Smooth muscle cell of the brain vasculature (primary cell): ENCODE data around the gene OLIG3.

Experiments
- DNase-seq: peaks from one replicate; pipeline ENCODE4 v3.0.0-alpha.2; 2012; ENCODE audit warnings: low read depth, low spot score

Gene OLIG3

DNA sequence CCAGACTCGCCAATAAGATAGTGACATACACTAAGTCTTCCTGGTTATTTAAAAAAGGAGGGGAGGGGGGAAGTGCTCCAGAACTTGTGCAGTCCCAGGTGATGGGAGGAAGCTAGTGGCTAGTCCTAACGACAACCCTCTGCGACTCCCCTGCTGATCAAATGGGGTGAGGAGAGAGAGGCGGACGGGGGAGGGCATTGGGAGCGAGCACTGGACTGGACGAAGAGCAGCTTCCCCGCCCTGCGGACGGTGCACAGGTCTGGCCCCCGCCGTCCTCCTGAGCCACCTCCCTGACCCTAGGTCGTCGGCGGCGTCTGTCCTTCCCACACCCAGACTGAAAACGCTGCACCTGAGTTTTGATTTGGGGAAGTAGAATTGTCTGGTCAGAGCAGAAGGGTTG lies 2.2 kb upstream of the OLIG3 start:
- DNase-seq: no peak

DNA sequence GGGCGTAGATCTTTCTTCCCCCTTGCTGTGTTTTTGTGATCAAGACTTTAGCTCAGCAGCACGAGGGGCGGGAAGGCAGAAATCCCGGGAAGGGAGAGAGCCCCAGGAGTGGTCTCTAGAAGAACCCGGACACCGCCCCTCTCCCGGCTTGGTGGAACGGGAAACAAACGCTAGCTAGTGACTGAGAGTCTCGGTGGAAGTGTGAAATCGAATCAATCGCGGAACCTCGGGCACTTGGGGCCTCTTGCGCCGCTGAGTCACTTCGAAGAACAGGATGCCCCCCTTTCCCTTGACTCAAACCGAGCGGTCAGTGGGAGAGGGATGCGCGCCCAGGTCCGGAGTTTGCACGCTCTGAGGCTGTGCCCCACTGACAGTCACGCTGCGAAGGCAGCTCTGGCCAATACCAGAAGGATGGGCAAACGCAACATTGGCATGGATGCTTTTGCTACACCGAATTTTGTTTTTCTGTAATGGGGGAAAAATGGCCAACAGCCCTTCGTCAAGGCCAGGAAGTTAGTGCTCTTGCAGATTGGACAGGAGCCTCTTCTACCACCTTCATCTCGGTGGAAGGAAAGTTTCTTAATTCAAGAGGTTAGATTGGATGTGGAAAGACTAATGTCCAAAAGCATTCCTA lies 1.6 kb upstream of the OLIG3 start:
- no peak for DNase-seq

DNA sequence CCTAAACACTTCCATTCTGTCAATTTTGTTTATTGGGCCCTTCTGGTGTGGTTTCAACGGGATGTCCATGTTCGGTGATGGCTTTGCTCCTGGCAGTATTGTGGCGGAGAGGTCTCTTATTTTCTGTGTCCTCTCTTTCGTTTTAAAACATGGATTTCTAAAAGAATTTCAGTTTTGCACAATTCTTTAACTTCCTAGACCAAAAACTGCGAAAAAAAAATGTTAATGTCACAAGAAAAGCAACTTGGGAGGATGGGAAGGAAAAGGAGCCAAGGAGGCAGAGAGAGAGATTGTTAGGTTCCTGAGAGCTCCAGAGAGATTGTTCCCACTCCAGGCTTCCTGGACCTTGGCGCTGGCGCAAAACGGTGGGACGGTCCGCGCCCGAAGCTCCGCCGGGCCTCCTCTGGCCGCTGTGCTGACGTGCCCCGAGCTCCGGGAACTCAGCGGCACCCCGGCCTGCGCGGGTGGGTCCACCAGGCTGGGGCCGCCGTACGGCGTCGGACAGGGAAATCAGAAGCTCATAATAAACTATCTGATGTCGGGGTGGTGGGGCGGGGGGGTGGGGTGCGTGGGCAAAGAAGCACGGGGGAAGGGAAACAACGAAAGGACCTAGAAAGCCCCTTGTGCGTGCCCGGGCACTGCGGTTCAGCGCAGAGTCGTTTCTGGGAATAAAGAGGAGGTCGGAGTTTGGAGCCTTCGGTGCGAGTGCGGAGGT lies 951 bp upstream of the OLIG3 start:
- no peak for DNase-seq

DNA sequence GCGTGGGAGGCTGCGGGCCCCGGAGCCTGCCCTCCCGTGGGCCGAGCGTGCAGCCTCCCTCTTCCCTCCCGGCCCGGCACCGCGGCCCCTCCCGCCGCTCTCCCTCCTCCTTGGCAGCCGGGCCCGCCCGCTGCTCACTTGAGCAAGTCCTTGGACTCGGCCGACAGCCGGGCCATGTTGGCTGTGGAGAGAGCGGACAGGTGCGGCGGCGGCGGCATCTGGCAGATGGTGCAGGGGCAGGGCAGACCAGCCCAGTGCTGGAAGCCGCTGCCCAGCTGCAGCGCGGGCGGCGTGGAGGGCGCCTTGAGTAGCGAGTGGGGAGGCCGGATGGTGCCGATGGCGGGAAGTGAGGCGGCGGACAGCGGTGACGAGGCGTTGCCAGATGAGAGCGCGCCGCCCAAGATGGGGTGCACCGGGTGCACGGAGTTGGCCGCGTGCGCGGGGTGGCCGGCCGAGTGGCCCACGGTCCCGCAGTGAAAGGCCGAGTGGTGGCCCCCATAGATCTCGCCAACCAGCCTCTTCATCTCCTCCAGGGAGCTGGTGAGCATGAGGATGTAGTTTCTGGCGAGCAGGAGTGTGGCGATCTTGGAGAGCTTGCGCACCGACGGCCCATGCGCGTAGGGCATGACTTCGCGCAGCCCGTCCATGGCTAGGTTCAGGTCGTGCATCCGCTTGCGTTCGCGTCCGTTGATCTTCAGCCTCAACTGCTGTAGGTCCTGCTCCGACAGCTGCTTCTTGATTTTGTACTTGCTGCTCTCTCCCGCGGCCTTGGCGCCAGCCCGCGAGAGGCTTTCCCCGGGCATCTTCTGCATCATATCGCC lies 766 bp downstream of the OLIG3 start:
- no peak for DNase-seq

DNA sequence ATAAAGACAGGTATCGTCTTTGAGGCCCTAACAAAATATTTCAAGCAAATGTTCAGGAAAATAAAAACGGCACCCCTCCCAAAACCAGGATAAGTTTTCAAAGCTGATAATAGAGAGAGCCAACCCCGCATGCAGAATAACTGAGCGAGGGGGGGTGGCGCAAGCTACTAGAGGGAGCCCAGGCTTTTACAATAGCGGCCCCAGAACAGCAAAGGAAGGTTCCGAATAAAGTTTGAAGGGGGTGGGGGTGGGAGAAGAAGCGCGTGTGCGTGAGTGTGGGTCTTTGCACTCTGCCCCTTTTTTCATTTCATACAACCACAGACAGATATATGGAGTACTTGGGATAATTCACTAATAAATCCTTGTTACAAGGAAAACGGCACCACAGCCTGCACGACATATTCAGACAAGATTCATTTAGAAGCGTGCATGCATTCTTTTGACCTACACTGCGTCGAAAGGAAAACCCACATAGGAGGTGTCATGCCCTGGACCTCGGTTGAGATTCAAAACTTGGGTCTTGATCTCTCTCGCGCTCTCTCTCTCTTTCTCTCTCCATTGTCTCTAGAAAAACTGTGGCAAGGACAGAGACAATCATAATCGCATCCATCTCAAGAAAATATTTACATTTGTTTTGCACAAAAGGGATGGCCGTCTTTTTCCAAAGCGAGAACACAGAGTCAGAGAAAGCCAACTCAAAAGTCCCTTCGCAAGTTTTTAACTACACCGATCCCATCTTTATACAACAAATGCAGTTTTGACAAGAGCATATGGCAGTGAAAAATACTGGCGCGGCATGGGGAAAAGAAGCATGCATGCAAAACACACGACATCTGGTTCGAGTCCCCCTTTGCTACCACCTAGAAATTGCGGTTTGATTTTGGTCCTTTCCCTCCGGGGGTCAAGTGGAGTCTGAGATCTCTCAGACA lies 1.6 kb downstream of the OLIG3 start:
- no peak for DNase-seq

DNA sequence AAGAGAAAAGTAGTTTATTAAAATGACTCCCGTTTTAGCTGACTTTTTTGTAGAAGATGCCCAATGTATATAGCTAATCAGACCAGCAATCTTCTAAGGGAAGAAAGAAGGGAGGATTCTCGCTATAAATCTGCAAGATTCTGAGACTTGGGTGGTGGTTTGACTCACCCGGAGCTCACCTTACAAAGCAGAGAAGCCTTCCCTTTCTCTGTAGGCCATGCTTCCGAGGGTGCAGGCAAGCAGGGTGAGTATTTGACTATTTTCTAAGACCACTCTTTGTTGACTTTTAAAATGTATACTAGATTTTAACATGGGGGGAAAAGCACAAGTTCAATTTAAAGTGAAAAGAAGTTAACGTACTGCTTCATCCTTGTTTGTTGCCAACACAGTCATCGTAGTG lies 2.7 kb downstream of the OLIG3 start:
- DNase-seq: no peak

DNA sequence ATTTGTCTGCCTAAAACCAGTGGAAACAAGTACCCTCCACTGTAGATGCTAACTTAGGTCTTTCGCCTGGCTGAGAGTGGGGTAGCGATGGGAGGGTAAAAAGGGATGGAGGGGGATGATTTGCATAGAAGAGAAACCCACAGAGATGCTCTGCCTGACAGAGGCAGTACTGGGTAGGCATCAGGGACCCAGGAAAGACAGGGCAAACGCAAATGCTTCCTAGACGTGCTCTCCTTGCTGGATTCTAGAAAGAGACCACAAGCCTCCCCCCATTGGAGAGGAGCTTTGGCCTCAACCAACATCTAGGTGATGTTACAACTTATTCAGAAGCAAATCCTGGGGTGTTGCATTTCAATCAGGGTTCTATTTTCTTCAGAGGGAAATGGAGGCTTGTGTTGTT lies 3.2 kb downstream of the OLIG3 start:
- no peak for DNase-seq

DNA sequence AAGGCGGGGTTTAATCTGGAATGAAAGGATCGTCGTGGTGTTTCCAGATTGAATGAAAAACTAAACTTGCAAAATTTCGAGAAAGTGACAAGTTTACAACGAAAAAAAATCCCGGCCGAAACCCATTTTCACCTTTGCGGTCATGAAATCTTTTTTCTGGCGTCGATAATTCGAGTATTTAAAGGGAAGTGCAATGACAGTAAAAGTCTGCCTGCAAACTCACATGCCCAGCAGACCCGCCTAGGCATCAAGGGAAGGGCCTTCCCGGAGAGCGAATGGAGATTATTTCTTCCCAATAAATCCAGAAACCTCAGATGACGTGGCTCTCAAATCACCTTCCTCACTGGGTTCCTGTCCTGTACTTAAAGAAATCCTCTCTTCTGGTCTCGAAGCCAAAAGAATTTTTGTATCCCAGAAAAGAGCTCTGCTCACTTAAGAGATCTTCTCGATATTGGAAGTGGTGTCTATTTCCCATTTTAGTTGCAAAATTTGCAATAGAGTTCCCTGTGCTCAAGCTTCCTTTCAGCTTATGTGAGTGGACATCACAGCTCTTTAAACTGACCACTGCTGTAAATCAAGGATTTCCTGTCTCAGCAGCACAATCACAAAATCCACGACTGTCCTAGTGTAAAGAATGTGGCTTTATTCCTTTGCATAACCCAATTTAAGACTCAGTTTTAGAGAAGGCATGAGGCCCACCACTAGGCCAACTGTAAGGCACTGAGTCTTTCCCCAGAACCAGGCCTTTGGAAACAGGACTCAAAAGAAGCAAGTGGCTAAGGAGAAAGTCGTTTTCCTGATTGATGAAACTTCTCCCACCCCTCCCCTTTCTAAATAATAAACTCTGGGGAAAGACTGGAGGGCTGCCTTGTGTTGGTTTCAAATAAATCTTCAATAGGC lies 3.9 kb downstream of the OLIG3 start:
- DNase-seq: no peak

DNA sequence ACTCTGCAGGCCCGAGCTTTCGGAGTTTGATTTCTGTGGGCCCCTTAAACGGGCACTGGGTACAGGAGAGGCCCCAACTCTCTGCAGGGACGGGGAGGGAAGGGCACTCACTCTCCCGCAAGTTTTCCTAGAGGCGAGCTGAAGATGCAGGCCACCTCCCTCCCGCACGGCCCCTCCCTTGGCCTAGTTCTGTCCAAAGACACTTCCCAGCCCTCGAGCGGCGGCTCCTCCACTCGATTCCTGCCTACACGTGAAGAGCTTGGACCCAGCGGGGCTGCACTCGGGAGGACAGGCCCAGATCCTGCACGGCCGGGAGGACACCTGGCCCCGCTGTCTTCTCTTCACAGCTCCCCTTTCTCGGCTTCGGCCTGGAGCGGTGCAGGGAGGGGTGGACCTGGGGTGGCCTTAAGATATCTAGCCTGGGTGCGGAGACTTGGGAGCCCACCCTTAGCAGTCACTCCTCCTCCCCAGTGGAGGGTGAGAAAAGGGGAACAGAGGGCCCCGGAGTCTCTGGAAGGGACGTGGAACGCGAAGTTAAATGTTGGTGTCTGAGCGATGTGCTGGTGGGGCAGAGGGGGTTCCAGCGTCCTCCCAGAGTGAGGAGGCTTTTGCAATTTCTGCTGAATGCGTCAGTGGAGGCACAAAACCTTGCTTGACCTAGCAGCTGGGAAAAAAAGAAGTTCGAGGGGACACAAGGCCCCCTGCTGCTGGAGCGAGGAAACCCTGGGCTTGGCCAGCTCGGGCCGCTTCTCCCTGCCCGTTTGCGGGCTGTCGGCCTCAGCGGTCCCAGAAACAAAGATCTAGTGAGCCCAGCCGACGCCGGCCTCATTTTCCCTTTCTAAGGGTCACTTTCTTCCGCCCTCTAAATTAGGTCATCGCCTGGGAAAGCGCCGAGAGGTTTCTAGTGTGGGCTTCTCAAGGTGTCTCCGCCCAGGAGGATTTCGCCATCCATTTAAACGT lies 4.9 kb downstream of the OLIG3 start:
- no peak for DNase-seq

DNA sequence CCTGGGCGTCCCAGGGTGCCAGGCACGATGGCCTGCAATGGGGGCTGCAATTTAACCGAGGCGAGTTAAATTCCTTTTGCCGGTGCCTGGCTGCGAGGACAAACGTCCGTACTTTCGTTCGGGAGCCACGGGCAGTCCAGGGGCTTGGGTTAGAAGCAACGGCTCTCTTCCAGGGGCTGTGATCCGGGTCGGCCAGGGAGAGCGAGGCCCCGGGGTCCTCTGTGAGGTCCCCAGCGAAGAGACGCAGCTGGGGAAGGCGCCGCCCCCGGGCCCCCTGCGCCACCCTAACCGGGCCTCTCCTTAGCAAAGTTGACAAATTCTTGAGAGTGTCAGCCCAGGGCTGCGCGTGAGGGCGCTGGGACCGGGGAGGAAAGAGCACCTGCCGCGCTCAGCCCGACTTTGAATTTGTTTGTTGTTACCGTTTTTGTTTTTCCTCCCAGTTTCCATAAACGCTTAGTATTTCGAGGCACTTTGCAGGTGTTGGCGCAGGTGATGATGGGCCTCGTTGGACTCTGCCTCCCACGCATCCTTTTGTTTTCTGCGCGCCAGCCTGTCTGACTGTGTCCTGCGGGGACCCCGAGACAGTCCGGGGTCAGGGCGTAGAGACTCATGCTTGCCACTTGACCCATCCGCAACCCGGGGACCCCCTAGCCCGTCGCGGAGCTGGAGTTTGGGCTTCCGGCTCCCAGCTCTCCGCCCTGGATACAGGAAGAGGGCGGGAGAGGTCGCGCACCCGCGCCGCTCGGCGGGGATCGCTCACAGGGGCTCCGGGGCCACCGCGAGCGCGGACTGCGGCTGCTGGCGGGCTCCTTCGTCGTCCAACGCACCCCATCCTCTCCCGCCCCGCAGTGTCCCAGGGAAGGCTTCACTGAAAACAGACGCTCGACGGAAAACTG lies 5.8 kb downstream of the OLIG3 start:
- no peak for DNase-seq

DNA sequence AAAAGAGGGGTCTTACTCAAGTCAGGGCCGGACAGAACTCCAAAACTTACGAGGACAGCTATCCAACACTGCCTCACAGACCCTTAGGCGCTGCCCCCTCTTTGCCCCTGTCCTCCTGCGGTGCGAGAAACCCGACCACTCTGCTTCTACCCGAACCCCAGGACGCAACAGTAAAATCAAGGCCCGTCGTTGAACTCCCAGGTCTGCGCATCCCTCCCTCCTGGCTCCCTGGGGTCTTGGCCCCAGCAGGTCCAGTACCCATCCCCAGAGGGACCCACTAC lies 6.4 kb downstream of the OLIG3 start:
- DNase-seq: no peak

DNA sequence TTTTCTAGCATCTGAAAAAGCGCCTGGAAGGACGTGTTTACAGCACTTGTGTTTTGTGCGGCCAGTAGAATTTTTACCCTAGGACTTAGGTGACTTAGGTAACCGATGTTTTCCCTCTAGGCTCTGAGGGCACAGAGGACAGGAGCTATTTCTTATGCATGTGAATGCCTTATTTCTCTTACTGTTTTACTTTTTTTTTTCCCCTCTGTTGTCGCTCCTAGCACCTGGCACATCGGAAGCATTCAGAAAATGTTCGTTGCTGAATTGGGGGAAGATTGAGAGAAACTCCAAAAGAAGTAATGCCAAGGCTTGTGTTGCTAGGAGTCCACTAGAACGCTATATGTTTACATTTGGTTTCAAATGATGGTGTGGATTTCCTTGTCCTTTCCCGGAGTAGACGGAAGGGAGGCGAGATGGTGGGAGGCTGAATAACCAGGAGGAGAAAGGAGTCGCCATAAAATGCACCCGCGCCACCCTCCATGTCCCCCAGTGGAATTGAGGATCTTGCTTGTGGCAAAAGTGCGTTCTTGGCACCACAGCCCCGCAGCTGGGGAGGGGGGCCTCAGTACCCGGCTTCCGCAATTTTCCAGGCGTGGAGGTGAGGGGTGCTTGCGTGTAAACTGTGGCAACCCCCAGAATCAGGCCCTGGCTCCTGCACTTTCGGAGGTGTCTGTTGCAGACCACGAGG lies 6.9 kb downstream of the OLIG3 start:
- no peak for DNase-seq

DNA sequence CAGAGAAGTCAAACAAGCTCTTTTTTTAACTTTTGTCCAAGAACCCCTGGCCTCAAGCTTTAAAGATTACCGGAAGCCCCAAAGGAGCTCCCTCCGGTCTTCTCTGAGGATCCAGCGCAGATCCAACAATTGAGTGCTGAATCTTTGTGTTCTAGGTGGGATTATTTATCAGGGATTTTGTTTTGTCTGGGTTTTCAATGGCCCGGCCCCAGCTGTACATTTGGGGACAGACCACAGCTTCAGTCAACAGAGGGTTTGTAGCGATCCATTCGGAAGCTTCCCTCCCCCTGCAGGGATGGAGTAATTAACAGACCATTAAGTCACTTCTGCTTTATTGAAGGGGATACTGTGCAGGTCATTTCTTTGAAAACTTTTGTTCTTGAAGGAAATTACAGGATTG lies 7.8 kb downstream of the OLIG3 start:
- no peak for DNase-seq

DNA sequence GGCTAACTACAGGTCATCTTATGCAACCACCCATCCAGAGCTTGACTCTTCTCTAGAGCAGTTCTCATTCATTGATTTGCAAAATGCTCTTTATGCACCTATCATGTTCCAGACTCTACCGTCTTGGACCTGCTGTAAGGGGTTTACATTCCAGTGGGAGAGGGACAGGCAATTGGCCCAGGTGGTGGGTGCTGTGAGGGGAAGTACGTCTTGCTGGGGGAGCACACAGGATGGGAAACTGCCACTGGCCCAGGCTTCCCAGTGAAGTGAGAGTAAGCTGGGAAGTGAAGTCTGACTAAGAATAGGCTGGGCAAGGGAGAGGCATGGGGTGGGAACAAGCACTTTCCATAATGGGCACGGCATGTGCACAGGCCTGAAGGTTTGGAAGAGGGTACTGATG lies 13.8 kb downstream of the OLIG3 start:
- DNase-seq: no peak

DNA sequence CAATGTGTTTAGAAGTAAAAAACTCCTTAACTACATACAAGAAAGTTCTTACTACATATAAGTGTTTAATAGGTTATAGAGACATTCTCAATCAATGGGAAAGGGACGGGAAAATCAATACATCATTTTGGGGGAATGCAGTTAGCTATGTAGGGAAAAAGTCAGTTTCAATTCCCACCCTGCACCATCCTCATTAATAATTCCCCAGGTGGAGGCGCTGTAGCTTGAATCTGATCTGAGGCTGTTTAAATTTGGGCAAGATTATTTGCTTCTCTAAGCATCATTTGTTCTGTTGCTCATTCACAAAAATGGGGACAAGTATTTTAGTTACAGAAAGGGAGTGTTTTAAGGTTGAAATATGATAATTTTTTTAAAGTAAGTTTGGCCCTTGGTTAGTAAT lies 19.1 kb downstream of the OLIG3 start:
- no peak for DNase-seq

DNA sequence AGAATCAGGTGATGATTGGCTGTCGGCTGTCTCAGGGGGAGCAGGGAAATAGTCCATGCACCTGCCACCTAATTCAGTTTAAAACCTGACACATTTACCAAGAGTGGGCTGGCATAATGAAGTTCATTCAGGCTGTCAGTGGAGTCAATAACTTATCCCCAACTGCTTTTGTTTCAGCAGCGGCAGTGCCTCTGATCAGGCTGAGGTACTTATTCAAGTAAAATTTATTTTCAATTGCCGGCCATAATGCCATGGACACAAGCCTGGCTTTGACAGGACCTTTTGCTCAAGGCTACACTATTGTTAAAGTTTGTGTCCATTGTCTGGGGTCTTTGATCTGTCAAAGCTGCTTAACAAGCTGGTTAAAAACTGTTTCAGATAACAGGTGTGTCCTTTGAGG lies 20.6 kb downstream of the OLIG3 start:
- no peak for DNase-seq

DNA sequence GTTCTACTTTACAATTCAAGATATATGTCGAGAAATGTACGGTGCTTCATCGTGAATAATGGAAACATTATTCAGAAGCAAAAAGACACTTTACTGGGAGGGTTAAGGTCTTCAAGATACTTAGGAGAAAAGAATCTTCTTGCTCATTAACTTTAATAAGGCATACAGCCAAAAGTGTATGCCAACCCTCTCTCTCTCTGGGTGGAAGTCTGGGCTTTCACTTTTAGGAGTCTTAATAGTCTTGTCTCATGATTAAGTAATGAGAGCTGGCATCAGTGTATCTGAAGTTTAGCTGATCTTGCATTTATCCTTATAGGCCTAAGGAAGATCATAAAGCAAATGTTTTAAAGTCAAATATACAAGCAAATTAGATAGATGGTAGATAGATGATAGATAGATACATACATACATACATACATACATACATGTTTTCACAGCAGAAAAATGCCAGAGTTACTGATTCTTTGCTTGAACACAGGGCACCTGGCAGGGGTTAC lies 21.5 kb downstream of the OLIG3 start:
- no peak for DNase-seq

DNA sequence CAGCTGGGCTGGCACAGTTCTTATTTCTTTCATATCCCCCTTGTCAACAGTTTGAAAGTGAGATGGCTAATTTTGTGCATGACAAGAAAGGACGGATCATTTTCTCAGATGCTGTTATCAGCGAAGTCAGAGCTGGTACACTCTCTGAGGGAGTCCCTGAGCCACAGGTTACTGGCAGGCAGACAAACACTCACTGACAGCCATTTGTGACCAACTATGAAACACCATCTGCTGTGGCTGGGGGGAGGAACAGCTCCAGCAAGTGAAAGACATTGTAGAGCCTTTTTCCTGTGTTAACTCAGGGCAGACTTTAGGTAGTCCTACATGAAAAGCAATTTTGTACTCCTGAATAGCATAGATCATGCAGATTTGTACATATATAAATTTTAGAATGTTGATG lies 22.2 kb downstream of the OLIG3 start:
- no peak for DNase-seq
